Cerebellar cortex (tissue), 1 donor: ENCODE data around the gene ADAMTSL1.

Experiments
- DNase-seq: peaks from one replicate; pipeline ENCODE4 v3.0.0-alpha.2; 2015; ENCODE audit warnings: low spot score

Gene ADAMTSL1

DNA sequence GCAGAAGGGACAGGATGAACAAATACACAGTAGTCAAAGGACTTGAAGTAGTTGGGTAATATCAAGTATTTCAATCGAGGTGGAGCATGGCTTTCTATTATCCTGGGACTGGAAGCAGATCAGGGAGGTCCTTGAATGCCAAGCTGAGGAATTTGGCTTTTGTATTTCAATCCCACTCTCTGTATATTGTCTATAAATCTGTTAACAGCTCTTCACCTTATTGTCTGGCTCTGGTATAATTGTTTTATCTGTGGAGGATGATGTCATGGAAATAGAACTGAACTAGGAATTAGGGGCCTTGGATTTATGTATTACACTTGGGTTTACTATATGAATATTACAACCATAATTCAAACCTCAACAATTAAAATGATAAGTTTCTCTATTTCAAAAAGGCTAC is 6.3 kb upstream of the ADAMTSL1 start:
- DNase-seq: no peak

DNA sequence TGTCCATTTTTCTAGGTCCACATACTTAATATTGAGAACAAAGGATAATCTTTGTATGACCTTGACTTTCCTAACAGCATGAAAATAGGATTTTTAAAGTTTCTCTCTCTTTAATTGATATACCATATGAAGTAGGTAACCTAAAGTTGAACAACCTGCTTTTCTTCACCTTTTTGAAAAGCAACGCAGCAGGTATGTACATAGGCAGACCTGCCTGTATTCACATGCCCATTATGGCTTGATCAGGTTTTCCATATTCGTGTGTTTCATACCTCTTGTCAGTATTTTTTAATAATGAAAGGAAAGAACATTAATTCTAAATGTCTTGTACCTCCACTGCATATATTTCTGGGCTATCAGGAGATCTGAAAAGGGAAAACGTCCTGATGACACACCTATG is 1.5 kb upstream of the ADAMTSL1 start:
- no peak for DNase-seq

DNA sequence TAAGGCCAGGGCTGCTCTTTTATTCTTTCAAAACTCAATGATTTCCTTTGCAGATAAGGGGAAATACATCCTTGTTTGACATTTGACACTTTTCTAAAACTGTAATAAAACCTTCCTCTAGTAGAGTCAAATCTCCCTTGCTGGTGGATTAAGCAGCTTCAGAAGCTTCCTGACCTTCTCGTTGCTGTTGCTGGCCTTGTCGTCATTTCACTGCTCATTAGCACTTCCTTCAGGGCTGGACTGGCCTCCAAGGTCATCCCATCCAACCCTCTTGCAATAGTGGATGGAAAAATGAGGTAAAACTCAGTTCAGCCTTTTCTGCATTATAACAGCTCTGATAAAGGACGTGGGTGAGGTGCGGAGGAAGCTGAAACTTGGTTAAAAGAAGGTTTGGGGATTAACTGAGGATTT is 1.1 kb upstream of the ADAMTSL1 start:
- DNase-seq: no peak

DNA sequence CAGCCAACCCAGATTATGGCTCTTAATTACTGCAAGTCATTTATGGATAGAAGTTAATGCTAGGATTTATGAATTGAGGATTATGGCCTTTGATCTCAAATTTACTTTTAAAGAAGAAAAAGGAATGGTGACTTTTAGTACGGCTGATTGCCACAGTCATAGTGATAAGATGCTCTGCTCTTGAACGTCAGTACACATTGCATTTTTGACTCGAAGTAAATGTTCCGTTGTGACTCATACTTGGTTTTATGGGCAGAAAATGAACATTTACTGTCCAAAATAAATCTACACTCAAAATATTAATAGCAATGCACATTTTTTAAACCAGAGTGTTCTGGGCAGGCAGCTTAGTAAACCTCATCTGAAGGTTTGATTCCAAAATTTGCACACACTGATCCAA is 830 bp downstream of the ADAMTSL1 start:
- no peak for DNase-seq

DNA sequence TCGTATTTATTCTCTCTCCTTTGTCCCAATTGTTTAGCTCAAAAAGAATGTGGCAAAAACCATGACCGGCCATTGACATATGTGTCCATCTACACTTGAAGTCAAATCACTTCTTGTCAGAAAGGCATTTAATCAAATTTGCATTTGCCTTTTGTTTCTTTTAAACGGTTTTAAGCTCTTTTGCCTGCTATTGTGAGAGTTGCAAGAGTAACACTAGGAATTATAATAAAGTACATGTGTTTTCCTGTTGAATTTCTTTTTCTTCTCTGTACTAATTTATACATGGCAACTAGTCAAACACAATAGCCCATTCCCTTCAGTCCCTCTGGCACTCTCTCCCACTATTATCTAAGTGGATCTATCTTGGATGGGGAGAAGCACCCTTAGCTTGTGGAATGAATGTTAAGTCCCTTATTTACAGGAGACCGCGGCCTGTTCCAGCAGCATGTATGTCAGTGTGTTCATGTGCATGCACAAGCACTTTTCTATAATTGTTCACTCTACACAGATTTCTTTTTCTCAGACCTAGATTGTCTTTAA is 3.2 kb downstream of the ADAMTSL1 start:
- no peak for DNase-seq

DNA sequence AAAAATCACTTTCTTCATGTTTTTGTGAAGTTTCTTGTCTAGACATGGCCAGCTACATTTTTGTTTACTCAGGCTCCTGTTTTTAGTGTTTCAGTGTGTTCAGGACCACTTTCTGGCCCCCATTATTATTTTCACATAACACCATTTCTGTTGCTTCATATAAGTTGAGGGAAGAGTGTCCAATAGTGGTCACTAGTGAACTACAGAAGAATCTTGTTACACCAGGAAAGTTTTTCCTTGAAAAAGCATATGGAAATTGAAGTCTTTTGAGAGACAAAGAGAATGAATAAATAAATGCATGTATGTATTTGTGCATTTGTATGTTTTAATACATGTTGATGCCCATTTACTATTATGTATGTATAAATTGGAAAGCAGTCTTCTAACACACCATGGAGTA is 3.8 kb downstream of the ADAMTSL1 start:
- no peak for DNase-seq

DNA sequence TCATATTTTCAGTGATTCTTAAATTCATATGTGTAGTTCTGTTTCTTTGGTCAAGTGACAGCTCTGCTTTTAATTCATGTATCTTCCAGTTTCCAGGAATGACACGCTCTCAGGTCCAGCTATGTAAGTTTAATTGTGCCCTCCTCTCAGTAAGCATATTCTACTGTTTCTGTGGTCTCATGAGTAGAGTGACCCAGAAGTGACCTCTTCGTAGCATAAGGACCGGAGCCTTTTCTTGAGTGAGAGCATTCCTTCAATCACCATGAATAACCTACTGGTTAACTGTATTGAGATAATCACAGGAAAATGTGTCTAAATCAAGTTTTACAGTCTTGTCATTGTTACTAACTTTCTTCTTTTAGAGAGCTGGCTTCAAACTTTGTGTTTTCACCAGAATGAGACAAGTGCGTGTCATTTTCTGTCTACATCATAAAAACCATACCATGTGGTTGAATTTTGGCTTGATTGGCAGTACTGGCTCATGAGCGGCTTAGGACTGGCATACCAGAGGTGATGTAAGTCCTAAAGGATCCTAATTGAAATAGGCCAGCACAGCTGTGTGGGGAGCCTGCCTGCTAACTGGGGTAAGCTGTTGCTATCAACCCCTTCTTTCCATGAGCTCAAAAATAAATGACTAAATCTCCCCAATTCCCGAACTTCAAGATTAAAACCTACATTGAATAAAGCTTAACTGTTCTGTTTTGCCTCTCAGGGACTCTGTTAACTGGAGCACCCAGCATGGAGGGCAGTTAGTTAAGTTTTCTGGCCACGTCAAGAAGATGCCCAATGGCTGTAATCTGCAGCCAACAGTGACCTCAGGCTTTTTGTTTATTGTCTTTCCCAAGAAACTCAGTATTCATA is 4.8 kb downstream of the ADAMTSL1 start:
- no peak for DNase-seq

DNA sequence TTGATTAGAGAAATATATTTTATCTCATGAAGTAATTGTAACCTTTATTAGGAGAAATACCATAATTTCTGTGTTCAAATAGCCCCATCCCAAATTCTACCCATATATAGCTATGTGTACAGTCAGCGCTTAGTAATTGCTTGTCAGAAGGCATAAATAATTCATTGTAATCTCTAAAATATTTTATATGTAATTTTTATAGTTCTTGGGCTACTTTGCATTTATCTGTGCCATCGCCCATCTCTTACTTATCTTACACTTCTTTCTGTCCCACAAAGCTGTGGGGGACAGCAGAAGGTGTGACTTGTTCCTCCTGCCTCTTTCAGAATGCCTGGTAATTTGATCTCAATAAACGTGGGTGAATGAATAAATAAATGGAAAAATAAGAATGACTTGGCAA is 5.5 kb downstream of the ADAMTSL1 start:
- no peak for DNase-seq

DNA sequence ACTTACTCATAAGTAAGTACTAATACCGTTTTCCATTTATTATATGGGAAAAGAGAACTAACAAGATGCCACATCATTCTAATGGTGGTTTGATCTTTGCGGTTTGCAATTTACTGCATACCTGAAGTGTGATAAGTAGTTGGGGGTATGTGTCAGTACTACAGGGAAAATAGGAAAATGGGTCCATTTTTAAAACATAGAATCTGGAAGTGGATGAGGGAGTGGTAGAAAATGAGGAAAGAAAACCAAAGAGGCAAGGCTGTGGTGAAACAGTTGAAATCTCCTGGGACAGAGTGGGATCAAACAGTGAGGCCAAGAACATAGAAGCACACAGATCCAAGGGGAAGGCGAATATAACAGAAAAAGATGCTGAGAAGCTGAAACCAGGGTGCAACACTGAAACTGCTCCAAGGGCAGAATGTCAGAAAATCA is 6.7 kb downstream of the ADAMTSL1 start:
- DNase-seq: no peak

DNA sequence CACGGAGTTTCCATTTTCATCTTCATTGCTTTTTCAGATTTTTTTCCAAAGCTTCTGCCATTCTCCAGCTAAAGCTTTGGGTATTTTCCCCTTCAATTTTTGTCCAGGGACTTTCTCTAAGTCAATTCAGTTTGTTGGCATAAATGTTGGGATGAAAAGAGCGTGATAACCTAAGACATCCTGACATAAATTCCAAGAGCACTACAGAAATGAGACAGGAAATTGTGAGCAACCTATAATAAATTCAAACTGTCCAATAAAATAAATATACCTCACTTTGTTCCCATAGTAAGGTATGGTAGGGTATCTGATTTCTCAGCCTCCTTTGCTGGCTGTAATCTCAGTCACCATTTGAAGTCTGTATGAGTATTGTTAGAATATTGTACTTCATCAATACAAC is 8.4 kb downstream of the ADAMTSL1 start:
- DNase-seq: no peak

DNA sequence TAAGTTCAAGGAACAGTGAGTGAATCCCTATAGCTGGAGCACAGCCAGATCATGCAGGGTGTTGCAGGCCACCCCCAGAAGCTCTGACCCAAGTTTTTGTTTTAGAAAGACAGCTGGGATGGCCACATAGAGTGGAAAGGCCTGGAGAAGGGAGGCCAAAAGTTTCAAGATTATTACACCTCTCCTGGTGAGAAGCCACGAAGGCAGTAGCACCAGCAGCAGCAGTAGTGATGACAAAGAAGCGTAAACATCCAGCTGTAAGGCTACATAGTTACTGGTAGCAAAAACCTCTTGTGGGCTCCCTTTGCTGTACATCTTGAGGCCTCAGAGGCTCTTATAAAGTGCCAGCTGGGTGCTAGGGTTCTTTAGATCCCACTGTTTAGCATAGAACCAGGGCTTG is 11.8 kb downstream of the ADAMTSL1 start:
- no peak for DNase-seq

DNA sequence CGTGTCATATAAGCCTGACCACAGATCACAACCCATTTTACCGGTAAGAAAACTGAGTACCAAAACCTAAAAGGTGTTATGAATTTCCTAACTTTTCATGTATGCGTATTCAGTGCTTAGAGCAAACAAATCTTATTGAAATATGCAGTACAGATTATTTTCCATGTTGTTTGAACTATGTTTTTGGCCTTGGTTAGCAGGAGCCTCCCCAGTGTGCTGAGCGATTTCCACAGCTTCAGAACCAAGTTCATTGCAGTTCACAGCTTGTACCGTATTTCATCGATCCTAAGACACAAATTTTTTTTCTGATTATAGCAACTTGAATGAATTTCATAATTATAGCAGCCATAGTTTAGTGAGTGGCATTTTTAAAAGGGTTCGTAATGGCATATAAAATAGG is 13.7 kb downstream of the ADAMTSL1 start:
- DNase-seq: no peak

DNA sequence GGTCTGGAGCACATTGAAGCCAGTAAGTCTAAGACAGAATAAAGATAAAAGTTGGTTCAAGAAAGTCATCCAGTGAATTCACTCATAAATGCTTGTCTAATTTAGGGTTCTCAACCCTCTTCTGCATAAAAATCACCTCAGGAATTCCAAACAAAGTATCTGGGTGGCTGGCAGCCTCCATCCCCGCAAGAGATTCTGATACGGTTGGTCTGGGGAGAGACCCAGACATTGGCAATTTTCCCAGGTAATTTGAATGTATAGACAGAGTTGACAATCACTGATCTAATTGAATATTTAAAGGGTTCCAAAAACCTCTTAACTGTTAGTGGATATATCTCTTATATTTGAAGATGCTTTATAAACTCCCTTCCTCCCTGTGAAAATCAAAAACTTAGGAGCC is 14.9 kb downstream of the ADAMTSL1 start:
- no peak for DNase-seq

DNA sequence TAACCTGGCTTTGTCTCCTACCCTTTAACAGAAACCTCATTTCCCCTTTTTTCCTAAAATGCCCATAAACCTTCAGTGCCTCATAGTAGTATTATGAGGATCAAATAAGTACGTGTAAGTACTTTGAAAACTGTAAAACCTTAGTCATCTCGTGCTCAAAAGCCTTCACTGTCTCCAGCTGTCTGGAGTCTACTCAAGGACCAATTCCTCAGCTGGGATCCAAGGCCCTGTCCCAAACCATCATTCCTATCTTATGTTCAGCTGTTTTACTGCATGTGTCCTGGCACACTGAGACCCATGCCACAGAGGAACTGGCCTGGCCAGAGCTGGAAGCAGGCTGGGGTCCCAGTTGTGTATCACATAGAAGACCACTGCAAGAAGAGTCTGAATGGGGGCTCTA is 15.9 kb downstream of the ADAMTSL1 start:
- no peak for DNase-seq

DNA sequence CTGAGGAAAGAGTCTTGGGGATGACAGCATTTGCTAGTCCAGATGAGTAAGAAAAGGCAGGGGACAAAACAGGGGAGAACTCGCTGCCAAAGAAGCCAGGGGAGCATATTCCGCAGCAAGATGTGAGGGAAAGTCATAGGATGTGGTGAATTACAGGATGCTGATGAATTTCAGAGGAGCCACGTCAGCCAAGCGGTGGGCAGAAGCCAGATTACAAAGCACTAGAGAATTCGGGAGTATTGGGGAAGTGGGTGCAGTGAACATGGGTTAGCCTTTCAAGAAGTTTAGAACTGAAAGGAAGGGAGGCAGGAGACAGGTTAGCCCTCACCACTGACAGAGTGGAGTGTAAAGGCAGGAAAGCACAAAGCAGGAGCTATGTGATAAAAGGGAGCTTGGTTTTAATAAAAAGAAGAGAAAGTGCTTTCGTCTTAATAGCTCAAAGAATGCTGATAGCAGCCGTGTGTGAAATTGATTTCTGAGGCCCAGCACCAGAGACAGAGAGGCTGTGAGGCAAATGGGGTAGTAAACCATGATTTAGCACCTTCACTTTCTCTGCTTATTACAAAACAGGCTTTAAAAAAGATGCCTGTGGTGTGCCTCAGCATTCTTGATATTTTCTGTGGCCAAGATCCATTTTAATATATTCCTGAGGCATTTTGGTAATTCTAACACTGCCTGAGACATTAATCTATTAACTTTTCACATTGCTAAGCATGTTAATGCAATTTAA is 16.9 kb downstream of the ADAMTSL1 start:
- no peak for DNase-seq

DNA sequence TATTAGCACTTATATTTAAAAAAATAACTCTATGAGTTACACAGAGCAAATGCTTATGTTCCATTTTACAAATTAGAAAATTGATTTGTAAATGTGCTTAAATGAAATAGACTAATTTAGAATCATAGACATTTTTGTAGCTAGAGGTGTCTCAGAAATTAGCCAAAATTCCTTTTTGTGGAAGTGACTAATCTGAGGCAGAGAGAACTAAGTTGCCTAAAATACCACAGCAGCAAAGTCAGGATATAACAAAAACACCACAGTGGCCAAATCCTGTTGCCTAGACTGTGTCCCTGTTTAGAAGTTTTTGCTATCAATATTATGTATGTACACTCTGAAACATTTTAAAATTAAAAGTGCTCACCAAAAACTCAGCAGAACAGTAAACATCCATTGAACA is 18.7 kb downstream of the ADAMTSL1 start:
- no peak for DNase-seq

DNA sequence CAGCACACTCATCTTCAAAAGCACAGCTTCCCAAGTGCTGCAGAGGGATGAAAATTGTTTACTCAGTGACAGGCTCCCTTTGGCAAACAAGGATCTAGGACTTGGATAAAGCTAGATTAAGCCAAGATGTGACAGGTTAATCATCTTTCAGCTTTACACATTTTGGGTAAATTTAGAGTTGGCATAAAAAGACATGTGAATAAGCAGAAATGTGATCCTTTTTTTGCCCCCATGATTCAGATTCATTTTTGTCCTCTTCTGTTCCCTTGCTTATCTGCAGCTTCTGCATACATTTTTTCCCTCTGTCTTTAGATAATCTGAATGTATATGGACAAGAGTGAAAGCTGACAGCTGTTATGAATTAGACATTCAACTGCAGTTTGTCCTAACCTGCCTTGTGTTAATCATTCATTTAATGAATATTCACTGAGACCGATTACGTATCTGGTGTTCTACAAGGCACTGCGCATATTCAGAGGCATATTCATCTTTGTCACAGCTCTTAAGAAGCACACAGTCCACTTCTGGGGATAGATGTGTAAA is 19.6 kb downstream of the ADAMTSL1 start:
- DNase-seq: no peak

DNA sequence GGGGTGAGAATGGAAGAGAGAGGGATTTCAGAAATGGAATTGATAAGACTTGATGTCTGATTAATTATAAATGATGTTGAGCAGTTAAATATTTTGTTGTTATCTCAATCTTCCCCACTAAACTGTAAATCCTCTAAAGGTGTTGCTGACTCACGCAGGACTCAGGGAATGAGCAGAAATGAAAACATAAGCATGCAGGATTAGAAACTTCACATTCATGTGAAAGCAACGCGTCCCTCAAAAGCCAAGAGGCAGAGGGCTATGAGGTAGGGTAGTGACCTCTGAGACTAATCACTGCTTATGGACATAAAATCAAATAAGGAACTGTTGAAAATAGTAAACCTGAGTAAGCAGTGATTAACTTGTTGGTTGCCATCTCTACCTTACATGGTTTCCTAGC is 21.1 kb downstream of the ADAMTSL1 start:
- no peak for DNase-seq

DNA sequence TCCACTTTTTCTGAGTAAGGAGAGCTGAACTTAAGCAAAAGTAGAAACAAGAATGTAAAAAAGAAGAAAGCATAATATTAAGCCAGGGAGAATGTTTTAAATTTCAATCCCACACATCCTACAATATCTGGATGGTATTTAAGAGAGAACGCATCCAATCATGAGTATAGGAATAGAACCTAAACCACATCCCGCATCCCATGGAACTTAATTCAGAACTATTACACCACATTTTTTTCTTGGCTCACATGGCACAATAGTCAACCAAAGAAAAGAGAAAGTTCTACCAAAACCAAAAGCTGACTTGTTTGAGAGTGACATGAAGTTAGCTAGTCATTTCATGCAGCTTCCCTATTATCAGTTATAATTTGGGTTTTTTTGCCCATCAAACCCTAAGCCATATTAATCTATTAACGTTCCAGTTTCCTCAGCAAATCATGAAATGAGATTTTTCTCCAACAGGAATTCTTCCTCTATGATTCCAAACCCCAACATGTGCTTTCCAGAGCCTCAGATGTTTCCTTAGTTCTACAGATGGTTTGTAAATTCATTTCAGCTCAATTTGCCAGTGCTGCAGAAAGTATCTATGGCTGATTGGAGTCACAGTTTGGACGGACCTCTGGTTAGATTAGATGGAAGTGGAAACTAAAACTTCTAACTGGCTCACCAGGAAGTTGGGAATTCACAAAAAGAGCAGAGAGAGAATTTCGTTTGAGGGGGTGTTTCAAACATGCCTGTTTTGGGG is 22.5 kb downstream of the ADAMTSL1 start:
- no peak for DNase-seq

DNA sequence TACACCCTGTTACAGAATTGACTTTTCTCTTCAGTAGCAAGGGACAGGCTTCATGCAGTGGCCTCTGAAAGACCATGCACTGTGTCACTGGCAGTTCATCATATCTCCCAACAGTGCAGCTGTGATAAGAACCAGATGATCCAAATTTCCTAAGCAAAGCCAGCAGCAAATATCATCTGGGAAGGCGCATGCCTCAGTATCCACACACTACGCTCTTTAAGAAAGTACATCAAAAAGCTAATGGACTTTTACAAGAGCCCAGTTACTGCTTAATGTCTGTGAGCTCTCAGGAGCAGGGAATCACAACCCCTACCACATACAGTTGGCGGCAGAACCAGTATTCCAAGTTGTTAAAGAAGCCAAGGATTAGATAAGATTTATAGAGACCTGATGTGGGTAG is 25.1 kb downstream of the ADAMTSL1 start:
- DNase-seq: no peak

DNA sequence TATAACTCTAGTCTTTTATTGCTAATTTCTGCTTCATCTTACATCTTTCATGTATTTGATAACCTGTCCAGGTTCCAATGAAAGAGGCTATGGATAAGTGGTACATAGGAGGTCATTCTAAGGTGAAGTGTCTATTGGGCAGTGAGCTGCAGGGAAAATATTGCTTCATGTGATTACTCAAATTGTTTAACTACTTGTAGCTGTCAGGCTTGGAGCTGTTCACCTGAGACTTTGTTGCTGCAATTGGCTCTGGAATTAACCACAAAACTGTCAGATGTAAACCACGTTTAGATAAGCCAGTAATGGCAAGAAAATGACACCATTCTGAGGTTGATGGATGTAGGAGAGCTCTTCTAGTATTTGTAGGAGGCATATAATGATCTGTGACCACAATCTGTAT is 26.0 kb downstream of the ADAMTSL1 start:
- DNase-seq: no peak

DNA sequence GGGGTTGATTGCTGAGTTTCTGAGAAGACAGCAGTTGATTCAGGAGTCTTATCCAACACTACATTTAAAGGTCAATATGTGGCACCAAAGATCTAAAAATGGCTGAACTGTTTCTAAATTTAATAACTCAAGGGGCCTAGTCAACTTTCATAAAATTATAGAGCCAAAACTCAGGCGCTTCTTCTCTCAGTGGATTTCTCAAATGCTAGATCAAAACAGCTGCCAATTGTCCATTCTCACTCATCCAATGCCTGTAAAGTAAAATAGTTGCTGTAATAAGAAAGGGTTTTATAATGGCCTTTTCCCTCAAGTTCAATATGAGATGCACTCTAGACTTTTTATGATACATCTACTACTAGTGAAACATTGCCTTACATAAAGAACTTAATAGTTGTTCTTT is 26.5 kb downstream of the ADAMTSL1 start:
- no peak for DNase-seq
